A673 (cell line): Measurements from ENCODE around the gene BTBD9. TPM values are rescaled to one million over a fixed set of nuclear protein-coding genes. Genes with fewer than 3 reads are reported as not detected.

Experiments
- BruUV-seq: library from RNA; stranded (reverse); fragments of 400-500 nt; replicated peaks from 2 replicates; lab custom pipeline; 2021; lab: Mats Ljungman, UMichigan
- CTCF ChIA-PET: fragments of 300-600 bp; sonication (Branson Sonifier 250); formaldehyde crosslinking; loops from one replicate; lab custom pipeline; 2022; ENCODE audit warnings: antibody characterized with exemption; lab: Charles Lee
- POLR2A ChIA-PET: fragments of 300-600 bp; sonication (Branson Sonifier 250); formaldehyde crosslinking; loops from one replicate; lab custom pipeline; 2022; ENCODE audit warnings: antibody characterized with exemption; ENCODE audit not compliant: low non-redundant PET; lab: Charles Lee
- DNase-seq: peaks from one replicate; pipeline ENCODE4 v3.0.0-alpha.2; 2015; ENCODE audit warnings: low spot score
- H3K27ac ChIP-seq: fragments of 200-600 bp; sonication (generic); 2 replicates; pipeline ENCODE4 v1.5.1; 2016; ENCODE audit warnings: mixed run types, low read depth, mild to moderate bottlenecking, mixed read lengths, antibody characterized with exemption, low read length; ENCODE audit not compliant: poor library complexity, severe bottlenecking
- H3K27me3 ChIP-seq: fragments of 200-600 bp; sonication (generic); replicated peaks from 2 replicates; pipeline ENCODE4 v1.6.1; 2017; ENCODE audit warnings: mixed run types, low read depth, mild to moderate bottlenecking, mixed read lengths, antibody characterized with exemption, low read length; ENCODE audit not compliant: insufficient read depth, poor library complexity
- H3K36me3 ChIP-seq: fragments of 200-600 bp; sonication (generic); 2 replicates; pipeline ENCODE4 v1.6.1; 2016; ENCODE audit warnings: mixed run types, mild to moderate bottlenecking, mixed read lengths, antibody characterized with exemption, low read length; ENCODE audit not compliant: insufficient read depth, poor library complexity, severe bottlenecking
- H3K4me1 ChIP-seq: fragments of 200-600 bp; sonication (generic); 2 replicates; pipeline ENCODE4 v1.6.1; 2017; ENCODE audit warnings: mixed run types, mild to moderate bottlenecking, mixed read lengths, antibody characterized with exemption, low read length; ENCODE audit not compliant: insufficient read depth, poor library complexity, severe bottlenecking
- H3K4me3 ChIP-seq: fragments of 200-600 bp; sonication (generic); 2 replicates; pipeline ENCODE4 v1.5.1; 2016; ENCODE audit warnings: low read depth, mixed run types, mild to moderate bottlenecking, mixed read lengths, low read length; ENCODE audit not compliant: poor library complexity, severe bottlenecking
- H3K9me3 ChIP-seq: fragments of 200-600 bp; sonication (generic); 2 replicates; pipeline ENCODE4 v1.6.1; 2016; ENCODE audit warnings: mixed run types, low read depth, mild to moderate bottlenecking, mixed read lengths, antibody characterized with exemption, low read length; ENCODE audit not compliant: poor library complexity, severe bottlenecking
- EZH2 ChIP-seq: fragments of 200-600 bp; sonication (generic); IDR thresholded peaks from 2 replicates; pipeline ENCODE4 v1.6.1; 2017; ENCODE audit warnings: borderline replicate concordance, low read depth, mild to moderate bottlenecking, mixed read lengths, antibody characterized with exemption, low read length; ENCODE audit not compliant: poor library complexity, severe bottlenecking
- intact Hi-C: fragments of 100-400 bp; cut with micrococcal nuclease; formaldehyde crosslinking; loops from one replicate; pipeline ENCODE4 v1.10.0; 2022; ENCODE audit not compliant: unreplicated experiment
- total RNA-seq: library from RNA; stranded (reverse); gene quantifications from 2 replicates; pipeline ENCODE4 v1.2.3, GENCODE V29; 2021
- TF ChIP-seq, protein P1 (sequence below): fragments of 300-800, 200-600 bp; sonication (generic); conservative IDR thresholded peaks from 2 replicates; pipeline ENCODE4 v1.5.1; 2017; ENCODE audit warnings: low read depth, mild to moderate bottlenecking, antibody characterized with exemption, low read length, moderate library complexity, mixed read lengths

Gene BTBD9
- total RNA-seq, 1 experiment from 2014 or later, result 8.0 TPM

DNA sequence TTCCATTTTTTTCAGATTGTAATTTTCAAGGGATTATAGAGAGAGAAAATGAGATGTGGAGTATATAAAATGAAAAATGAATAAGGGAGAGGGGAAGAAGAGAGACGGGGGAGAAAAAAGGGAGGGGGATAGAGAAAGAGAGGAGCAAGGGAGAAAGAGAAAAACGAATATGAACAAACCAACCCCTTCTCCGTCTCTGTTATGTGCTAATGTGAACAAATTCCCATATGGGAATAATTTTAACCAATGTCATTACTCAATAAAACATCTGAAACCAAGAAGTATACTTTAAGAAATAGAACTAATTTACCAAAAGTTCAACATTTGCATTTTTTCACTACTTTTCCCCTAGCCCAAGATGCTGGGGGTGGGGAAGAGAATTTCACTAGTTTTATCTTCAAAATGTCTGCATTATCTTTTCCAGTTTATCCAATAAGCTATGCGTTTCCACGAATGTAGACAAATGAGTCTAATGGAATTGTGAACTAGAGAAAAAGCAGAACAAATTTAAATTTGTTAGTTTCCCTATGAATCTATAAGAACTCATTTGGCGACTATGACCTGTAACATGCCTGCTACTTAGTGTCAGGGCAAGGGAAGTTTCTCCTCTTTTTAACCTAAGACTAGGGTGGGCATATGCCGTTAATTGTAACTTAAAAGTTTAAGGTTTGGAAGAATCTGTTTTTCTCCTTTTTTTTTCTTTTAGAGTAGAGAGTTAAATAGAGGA, 286.3 kb downstream of the BTBD9 start:
- no peak for DNase-seq
- no peak overlapping the region for H3K4me3 ChIP-seq
- no peaks in the 10 kb centered on the region for H3K4me1 ChIP-seq
- H3K27ac ChIP-seq, result no peak overlapping the region
- BruUV-seq, result no TSS peak
- H3K27me3 ChIP-seq, result no peaks in the 10 kb centered on the region
- TF ChIP-seq EZH2, result no peak
- TF ChIP-seq, protein P1, sequence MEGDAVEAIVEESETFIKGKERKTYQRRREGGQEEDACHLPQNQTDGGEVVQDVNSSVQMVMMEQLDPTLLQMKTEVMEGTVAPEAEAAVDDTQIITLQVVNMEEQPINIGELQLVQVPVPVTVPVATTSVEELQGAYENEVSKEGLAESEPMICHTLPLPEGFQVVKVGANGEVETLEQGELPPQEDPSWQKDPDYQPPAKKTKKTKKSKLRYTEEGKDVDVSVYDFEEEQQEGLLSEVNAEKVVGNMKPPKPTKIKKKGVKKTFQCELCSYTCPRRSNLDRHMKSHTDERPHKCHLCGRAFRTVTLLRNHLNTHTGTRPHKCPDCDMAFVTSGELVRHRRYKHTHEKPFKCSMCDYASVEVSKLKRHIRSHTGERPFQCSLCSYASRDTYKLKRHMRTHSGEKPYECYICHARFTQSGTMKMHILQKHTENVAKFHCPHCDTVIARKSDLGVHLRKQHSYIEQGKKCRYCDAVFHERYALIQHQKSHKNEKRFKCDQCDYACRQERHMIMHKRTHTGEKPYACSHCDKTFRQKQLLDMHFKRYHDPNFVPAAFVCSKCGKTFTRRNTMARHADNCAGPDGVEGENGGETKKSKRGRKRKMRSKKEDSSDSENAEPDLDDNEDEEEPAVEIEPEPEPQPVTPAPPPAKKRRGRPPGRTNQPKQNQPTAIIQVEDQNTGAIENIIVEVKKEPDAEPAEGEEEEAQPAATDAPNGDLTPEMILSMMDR, result no peak
- ChIA-PET CTCF (no interaction called here), POLR2A (no interaction called here)
- no peaks in the 10 kb centered on the region for H3K9me3 ChIP-seq
- H3K36me3 ChIP-seq, result no peaks in the 10 kb centered on the region
- intact Hi-C loops, result no loop called here

DNA sequence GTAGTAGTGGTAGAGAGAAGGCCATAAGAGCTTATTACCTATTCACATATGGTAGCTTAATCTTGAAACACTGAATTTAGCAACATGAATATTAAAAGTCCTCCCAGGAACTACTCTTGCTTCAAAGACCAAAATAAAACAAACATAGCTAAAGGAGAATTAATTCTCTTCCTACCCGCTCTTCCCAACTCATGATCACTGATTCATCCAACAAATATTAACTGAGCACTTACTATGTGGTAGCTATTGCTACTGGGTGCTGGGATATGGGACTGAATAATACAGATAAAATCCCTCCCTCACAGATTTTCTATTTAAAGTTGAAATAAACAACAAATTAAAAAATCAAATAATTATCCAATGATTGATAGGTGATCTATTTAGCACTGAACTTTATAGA, 287.1 kb downstream of the BTBD9 start:
- no TSS peak for BruUV-seq
- no peak overlapping the region for H3K27ac ChIP-seq
- DNase-seq, result no peak
- no peak overlapping the region for H3K4me3 ChIP-seq
- H3K27me3 ChIP-seq, result no peaks in the 10 kb centered on the region
- H3K36me3 ChIP-seq, result no peaks in the 10 kb centered on the region
- POLR2A ChIA-PET, result no interaction called here
- no peak for TF ChIP-seq EZH2
- no peaks in the 10 kb centered on the region for H3K4me1 ChIP-seq
- CTCF ChIA-PET, result no interaction called here
- intact Hi-C loops, result no loop called here
- no peaks in the 10 kb centered on the region for H3K9me3 ChIP-seq

DNA sequence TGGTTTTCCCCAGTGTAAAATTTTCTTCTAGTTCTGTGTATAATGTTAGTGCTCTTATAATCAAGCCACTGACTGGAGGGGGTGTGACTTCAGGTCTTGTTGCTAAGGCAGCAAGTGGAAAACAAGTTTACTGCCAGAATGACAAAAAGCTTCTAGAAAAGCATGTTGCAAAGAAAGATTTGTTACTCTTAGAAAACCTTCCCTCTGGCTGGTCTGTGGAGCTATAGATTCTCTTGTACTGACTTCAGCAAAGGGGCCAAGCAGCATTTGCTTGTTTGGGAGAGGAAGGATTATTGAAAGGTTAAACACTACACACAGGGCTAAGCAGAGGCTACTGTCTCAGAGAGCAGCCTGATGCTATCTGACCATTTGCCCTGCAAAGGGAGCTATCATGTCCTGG, 288.8 kb downstream of the BTBD9 start:
- intact Hi-C loops, result no loop called here
- ChIA-PET CTCF (no interaction called here), POLR2A (interaction anchor here (0.7 kb wide), 1 partner anchor 1054 kb away, joined by 12 read pairs; no protein-coding TSS in a partner anchor)

More for the DNA sequence above, 288.8 kb downstream of the BTBD9 start:
- TF ChIP-seq, protein P1, result no peak
- no peak for TF ChIP-seq EZH2
- H3K27me3 ChIP-seq, result no peaks in the 10 kb centered on the region
- DNase-seq, result no peak
- no peak overlapping the region for H3K4me3 ChIP-seq
- no TSS peak for BruUV-seq
- H3K36me3 ChIP-seq, result no peaks in the 10 kb centered on the region
- H3K9me3 ChIP-seq, result no peaks in the 10 kb centered on the region
- H3K4me1 ChIP-seq, result no peaks in the 10 kb centered on the region
- H3K27ac ChIP-seq, result no peak overlapping the region
